Right lobe of liver (tissue), 6 donors: Measurements from ENCODE around the gene NUDT22. TPM values are rescaled to one million over a fixed set of nuclear protein-coding genes. Genes with fewer than 3 reads are reported as not detected.

ENCODE experiments used
- ATAC-seq, 4 donors: fragments of 200-7000 bp; cut with Tn5 transposase; one replicate each; pipeline ENCODE4 v1.9.1; 2020; ENCODE audit warnings: mild to moderate bottlenecking in 4 of 4, moderate library complexity in 4 of 4
- DNase-seq, 3 donors: peaks; one replicate each; pipeline ENCODE4 v3.0.0-alpha.2; 2020
- H3K27ac ChIP-seq, 3 donors: fragments of 200-600 bp; one replicate each; pipeline ENCODE4 v1.8.0; 2022
- H3K27me3 ChIP-seq, 2 donors: fragments of 200-600 bp; one replicate each; pipeline ENCODE4 v1.8.0; 2022
- H3K36me3 ChIP-seq, 4 donors: fragments of 200-600 bp; sonication (generic) in 1 of 4; one replicate each; pipeline versions ENCODE4 v1.5.1 to v1.8.0; 2017 to 2022; ENCODE audit warnings: control low read depth in 1 of 4
- H3K4me1 ChIP-seq, 4 donors: fragments of 200-600 bp; sonication (generic) in 1 of 4; one replicate each; pipeline versions ENCODE4 v1.5.1 to v1.8.0; 2017 to 2022; ENCODE audit warnings: control low read depth in 1 of 4
- H3K4me3 ChIP-seq, 3 donors: fragments of 200-600 bp; one replicate each; pipeline ENCODE4 v1.8.0; 2022
- H3K9me3 ChIP-seq, 4 donors: fragments of 200-600 bp; sonication (generic) in 1 of 4; one replicate each; pipeline versions ENCODE4 v1.5.1 to v1.8.0; 2017 to 2022; ENCODE audit warnings: control low read depth in 1 of 4
- POLR2A ChIP-seq: fragments of 450-650 bp; IDR thresholded peaks from one replicate; pipeline ENCODE4 v1.6.1; 2017; ENCODE audit warnings: antibody characterized with exemption, mild to moderate bottlenecking
- WGBS: methylation state at CpG from one replicate; pipeline ENCODE4 v1.1.6; 2018; ENCODE audit warnings: low coverage, low lambda C conversion rate; ENCODE audit not compliant: insufficient coverage; ENCODE audit errors: missing lambda C conversion rate; 5-methylcytosine and 5-hydroxymethylcytosine counted together
- intact Hi-C, 2 donors: fragments of 100-400 bp; cut with DNase I; formaldehyde crosslinking; loops; one replicate each; pipeline versions ENCODE4 v1.11.2 to v1.14.1; 2022
- total RNA-seq, 6 experiments: library from RNA; depleted of rRNA in 2 of 6; stranded (reverse); fragments of >200 nt in 2 of 6; fragmentation: NEBNext Ultra II Directional in 3 of 6; extraction: Animal tissue kit (Norgen Biotek cat#: 25700) in 3 of 6; gene quantifications; one replicate each; pipeline versions ENCODE4 v1.1.0 to v1.2.4, GENCODE V29; 2016 to 2023
- TF ChIP-seq, protein P1 (sequence below), 4 donors: fragments of 200-600 bp in 3 of 4; fragments of 450-650 bp in 1 of 4; IDR thresholded peaks; one replicate each; pipeline versions ENCODE4 v1.5.1 to v1.8.0; 2016 to 2022; ENCODE audit warnings: antibody characterized with exemption in 4 of 4, mild to moderate bottlenecking in 2 of 4
- donor health status: DM: no; HTN: yes; CAD: no.
- donor health status: DM: no; HTN: no; CAD: no.
- donor health status: DM: no; HTN: no; CAD: no.
- donor health status: DM: no; HTN: yes; CAD: no.
- donor health status: DM: no; HTN: yes; CAD: no.

NUDT22 gene
- total RNA-seq, 6 experiments from 2014 or later = 23.2 to 46.7 (median 32.1) TPM

DNA sequence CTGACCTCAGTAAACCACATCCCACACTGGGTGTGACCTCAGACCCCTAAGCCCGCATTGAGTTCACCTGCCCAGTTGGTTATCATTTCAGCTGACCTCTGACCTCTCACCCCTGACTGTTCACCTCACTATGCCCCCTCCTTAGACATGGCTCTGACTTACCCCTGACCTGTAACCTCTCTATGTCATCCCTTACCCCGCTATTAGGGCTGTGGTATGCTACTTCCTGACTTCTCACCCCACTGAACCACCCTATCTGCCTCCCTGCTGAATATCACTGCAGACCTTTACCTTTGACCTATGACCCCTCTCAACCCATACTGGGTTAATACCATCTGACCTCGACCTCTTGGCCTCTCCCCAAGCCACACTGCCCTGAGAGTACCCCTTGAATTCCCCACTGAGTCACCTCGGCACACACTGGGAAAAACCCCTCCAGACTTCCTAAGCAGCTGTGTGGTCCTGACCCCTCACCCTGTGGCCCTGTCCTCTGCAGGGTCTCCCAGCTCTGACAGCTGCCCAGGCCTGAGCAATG lies 33.5 kb downstream of the NUDT22 start:
- no peak for DNase-seq
- intact Hi-C loops = no loop called here
- 63% methylated on average over 3 of the region's 4 CpGs for WGBS
- Histone ChIP-seq H3K9me3 (no peaks in the 10 kb centered on the region), H3K36me3 (peaks cover 0 to 5% (median 0%) of the 10 kb centered on the region in 4 donors), H3K4me3 (no peak overlapping the region), H3K27me3 (no peaks in the 10 kb centered on the region), H3K4me1 (no peaks in the 10 kb centered on the region), H3K27ac (no peak overlapping the region)
- no peak for ATAC-seq
- TF ChIP-seq, protein P1, sequence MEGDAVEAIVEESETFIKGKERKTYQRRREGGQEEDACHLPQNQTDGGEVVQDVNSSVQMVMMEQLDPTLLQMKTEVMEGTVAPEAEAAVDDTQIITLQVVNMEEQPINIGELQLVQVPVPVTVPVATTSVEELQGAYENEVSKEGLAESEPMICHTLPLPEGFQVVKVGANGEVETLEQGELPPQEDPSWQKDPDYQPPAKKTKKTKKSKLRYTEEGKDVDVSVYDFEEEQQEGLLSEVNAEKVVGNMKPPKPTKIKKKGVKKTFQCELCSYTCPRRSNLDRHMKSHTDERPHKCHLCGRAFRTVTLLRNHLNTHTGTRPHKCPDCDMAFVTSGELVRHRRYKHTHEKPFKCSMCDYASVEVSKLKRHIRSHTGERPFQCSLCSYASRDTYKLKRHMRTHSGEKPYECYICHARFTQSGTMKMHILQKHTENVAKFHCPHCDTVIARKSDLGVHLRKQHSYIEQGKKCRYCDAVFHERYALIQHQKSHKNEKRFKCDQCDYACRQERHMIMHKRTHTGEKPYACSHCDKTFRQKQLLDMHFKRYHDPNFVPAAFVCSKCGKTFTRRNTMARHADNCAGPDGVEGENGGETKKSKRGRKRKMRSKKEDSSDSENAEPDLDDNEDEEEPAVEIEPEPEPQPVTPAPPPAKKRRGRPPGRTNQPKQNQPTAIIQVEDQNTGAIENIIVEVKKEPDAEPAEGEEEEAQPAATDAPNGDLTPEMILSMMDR (IDR thresholded peaks at IDR 0.05) = no peak
- TF ChIP-seq POLR2A = no peak

- Histone ChIP-seq H3K27me3 (no peaks in the 10 kb centered on the region), H3K4me1 (no peaks in the 10 kb centered on the region), H3K4me3 (no peak overlapping the region), H3K9me3 (no peaks in the 10 kb centered on the region), H3K27ac (no peak overlapping the region), H3K36me3 (peaks cover 0 to 5% (median 0%) of the 10 kb centered on the region in 4 donors)
- intact Hi-C loops = no loop called here
- DNase-seq = no peak
- ATAC-seq = no peak
- TF ChIP-seq POLR2A = no peak
- TF ChIP-seq, protein P1 (IDR thresholded peaks at IDR 0.05) = no peak
- 87% methylated on average over 4 of the region's 6 CpGs for WGBS
Observed at GRCh38 chr11:64260147-64260708, 34.2 kb downstream of the NUDT22 start.

DNA sequence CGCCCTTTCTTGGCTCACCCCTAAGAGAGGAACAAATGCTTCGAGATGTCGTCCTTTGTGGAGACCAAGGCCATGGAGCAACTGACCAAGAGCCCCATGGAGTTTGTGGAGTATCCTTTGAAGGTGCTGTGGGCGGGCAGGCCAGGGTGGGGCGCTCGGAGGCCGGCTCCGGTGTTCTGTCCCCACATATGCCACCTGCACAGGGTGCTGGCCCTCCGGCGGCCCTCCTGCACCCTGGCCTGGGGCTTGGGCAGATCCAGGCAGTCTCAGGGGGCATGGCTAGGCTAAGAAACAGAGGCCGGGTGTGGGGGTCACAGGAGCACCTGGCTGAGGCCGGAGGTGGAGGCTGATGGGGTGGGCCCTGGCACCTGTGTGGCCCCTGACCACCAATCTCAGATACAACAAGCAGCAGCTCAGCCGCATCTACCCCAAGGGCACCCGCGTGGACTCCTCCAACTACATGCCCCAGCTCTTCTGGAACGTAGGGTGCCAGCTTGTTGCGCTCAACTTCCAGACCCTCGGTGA lies 35.5 kb downstream of the NUDT22 start:
- intact Hi-C loops = no loop called here
- H3K9me3 ChIP-seq = no peaks in the 10 kb centered on the region
- WGBS = 93% methylated on average over 3 of the region's 18 CpGs
- H3K27ac ChIP-seq = no peak overlapping the region
- DNase-seq (no peak), ATAC-seq (no peak)
- H3K36me3 ChIP-seq = peaks cover 0 to under 1% (median 0%) of the 10 kb centered on the region in 4 donors
- no peak overlapping the region for H3K4me3 ChIP-seq
- no peak for TF ChIP-seq POLR2A
- TF ChIP-seq, protein P1 (IDR thresholded peaks at IDR 0.05) = no peak
- no peaks in the 10 kb centered on the region for H3K27me3 ChIP-seq
- H3K4me1 ChIP-seq = no peaks in the 10 kb centered on the region

GRCh38 chr11:64262271-64263002 lies 36.4 kb downstream of the NUDT22 start:
- Histone ChIP-seq H3K4me3 (no peak overlapping the region), H3K36me3 (no peaks in the 10 kb centered on the region), H3K9me3 (no peaks in the 10 kb centered on the region), H3K27me3 (no peaks in the 10 kb centered on the region), H3K27ac (no peak overlapping the region), H3K4me1 (no peaks in the 10 kb centered on the region)
- TF ChIP-seq, protein P1 (IDR thresholded peaks at IDR 0.05) = no peak
- no peak for TF ChIP-seq POLR2A
- intact Hi-C loops = no loop called here
- DNase-seq = no peak
- ATAC-seq = no peak
- WGBS = 94% methylated on average over 23 of the region's 42 CpGs
